ENCODE results near the gene NRG2. TPM values are rescaled to one million over a fixed set of nuclear protein-coding genes. Genes with fewer than 3 reads are reported as not detected.

Gene NRG2
- total and polyA plus RNA-seq, 2 of the 4 experiments (the other 2 are of a cell fraction) = 0.18 TPM; not detected in 1

DNA sequence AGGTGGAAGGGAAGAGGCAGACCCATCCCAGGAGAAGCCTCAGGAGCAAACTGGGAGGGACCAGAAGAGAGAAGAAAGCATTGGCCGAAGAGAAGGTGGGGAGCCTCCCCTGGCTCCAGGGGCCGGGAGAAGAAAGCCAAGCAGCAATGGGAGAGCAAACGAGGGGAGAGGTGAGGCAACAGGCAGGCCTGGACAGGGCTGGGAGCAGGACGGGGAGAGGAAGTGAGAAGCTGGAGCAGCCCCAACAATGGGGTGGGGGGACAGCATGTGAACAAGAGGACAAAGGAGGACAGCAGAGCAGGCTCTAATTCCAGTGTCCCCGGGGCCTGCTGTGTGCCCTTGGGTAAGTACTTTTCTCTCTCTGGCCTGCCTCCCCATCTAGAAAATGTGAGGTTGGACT, 132.2 kb downstream of the NRG2 start:
- Histone ChIP-seq H2AK5ac (ENCODE audit: low read depth, low read length) (no peak overlapping the region), H4K20me1 (ENCODE audit: insufficient read depth, low read length) (no peaks in the 10 kb centered on the region), H2AK9ac (replicated peaks; ENCODE audit: low read depth, low read length, poor library complexity) (no peak overlapping the region), H3K4me1 (ENCODE audit: control insufficient read depth, insufficient read depth, low read length) (no peaks in the 10 kb centered on the region), H2BK15ac (ENCODE audit: low read depth, low read length) (no peak overlapping the region), H3K14ac (replicated peaks; ENCODE audit: low read depth, low read length) (no peak overlapping the region), H3K9me1 (ENCODE audit: insufficient read depth, low read length) (no peaks in the 10 kb centered on the region), H3K56ac (ENCODE audit: extremely low read depth, insufficient read depth, low read length) (no peak overlapping the region), H3K4me2 (ENCODE audit: low read depth, low read length) (no peak overlapping the region), H2BK120ac (ENCODE audit: low read depth, low read length) (no peak overlapping the region), H3K23ac (ENCODE audit: low read depth, low read length) (no peak overlapping the region), H2AFZ (replicated peaks; ENCODE audit: low read length, poor library complexity) (no peak overlapping the region), H4K8ac (ENCODE audit: low read depth in 2 of 2, low read length in 2 of 2) (no peak overlapping the region), H2BK5ac (ENCODE audit: low read depth, low read length, poor library complexity, severe bottlenecking) (no peak overlapping the region), H3K18ac (ENCODE audit: low read depth, low read length) (no peak overlapping the region), H3K79me1 (ENCODE audit: low read depth in 1 of 2, low read length in 2 of 2) (no peaks in the 10 kb centered on the region), H3K36me3 (ENCODE audit: control insufficient read depth, insufficient read depth, low read length) (no peaks in the 10 kb centered on the region), H3K4ac (ENCODE audit: low read depth, low read length) (no peak overlapping the region), H3K9ac (ENCODE audit: low read depth, low read length) (no peak overlapping the region), H3K9me3 (ENCODE audit: control insufficient read depth, insufficient read depth, low read length) (no peaks in the 10 kb centered on the region), H3K27me3 (ENCODE audit: control insufficient read depth, insufficient read depth, low read length) (peaks cover 44% of the 10 kb centered on the region), H3K27ac (ENCODE audit: insufficient read depth, low read length) (no peak overlapping the region), H3K4me3 (ENCODE audit: insufficient read depth, low read depth, low read length) (no peak overlapping the region), H4K5ac (ENCODE audit: low read depth, low read length) (no peak overlapping the region), H4K91ac (ENCODE audit: insufficient read depth, low read depth, low read length) (no peak overlapping the region), H2BK20ac (ENCODE audit: low read depth, low read length) (no peak overlapping the region)
- CTCF ChIA-PET = no interaction called here
- TF ChIP-seq SMC3 (IDR thresholded peaks at IDR 0.05; ENCODE audit: low read depth, low read length) = no peak
- no peak for TF ChIP-seq MXI1 (IDR thresholded peaks at IDR 0.05; ENCODE audit: borderline replicate concordance, low read depth, low read length)
- TF ChIP-seq RFX5 (IDR thresholded peaks at IDR 0.05; ENCODE audit: low read depth, low read length) = no peak
- no peak for TF ChIP-seq MAZ (IDR thresholded peaks at IDR 0.05; ENCODE audit: borderline replicate concordance, low read depth, low read length)
- no peak for TF ChIP-seq RCOR1 (IDR thresholded peaks at IDR 0.05; ENCODE audit: insufficient replicate concordance, low read length)
- no peak for TF ChIP-seq POLR2A (IDR thresholded peaks at IDR 0.05; ENCODE audit: low read depth, low read length)
- no peak for TF ChIP-seq FOS (IDR thresholded peaks at IDR 0.05; ENCODE audit: low read depth, low read length)
- TF ChIP-seq CHD1 (IDR thresholded peaks at IDR 0.05; ENCODE audit: low read depth, low read length) = no peak
- no peak for TF ChIP-seq NFE2L2 (IDR thresholded peaks at IDR 0.05; ENCODE audit: low read depth, low read length)
- TF ChIP-seq, protein P1, sequence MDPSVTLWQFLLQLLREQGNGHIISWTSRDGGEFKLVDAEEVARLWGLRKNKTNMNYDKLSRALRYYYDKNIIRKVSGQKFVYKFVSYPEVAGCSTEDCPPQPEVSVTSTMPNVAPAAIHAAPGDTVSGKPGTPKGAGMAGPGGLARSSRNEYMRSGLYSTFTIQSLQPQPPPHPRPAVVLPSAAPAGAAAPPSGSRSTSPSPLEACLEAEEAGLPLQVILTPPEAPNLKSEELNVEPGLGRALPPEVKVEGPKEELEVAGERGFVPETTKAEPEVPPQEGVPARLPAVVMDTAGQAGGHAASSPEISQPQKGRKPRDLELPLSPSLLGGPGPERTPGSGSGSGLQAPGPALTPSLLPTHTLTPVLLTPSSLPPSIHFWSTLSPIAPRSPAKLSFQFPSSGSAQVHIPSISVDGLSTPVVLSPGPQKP (IDR thresholded peaks at IDR 0.05; ENCODE audit: borderline replicate concordance, low read depth, low read length) = no peak
- no peak for TF ChIP-seq MAFK (IDR thresholded peaks at IDR 0.05; ENCODE audit: low read depth, low read length)
- TF ChIP-seq CEBPB (IDR thresholded peaks at IDR 0.05; ENCODE audit: low read depth, low read length) = no peak
- TF ChIP-seq CTCF (conservative IDR thresholded peaks at IDR 0.05; ENCODE audit: low read depth, low read length) = no peak
- TF ChIP-seq BHLHE40 (IDR thresholded peaks at IDR 0.05; ENCODE audit: low read depth, low read length) = no peak
- no peak for TF ChIP-seq USF2 (IDR thresholded peaks at IDR 0.05; ENCODE audit: low read depth, low read length)
- no peak for TF ChIP-seq RAD21 (IDR thresholded peaks at IDR 0.05; ENCODE audit: low read length)
- in situ Hi-C loops (cut with MboI; ENCODE audit: low sequenced_read_pairs) (no loop called here), dilution Hi-C loops (cut with HindIII; ENCODE audit: low sequenced_read_pairs, unreplicated experiment) (no loop called here), intact Hi-C loops (cut with micrococcal nuclease) (no loop called here)
- no peak for DNase-seq
- WGBS, 2 experiments (ENCODE audit: extremely low coverage in 2 of 2, insufficient read length in 1 of 2) = 45% methylated on average over 2 of the region's 5 CpGs; no CpG with 5 or more reads in 1 of the 2 experiments
- POLR2A ChIA-PET (ENCODE audit: unreplicated experiment) = no interaction called here
- ATAC-seq (ENCODE audit: low read depth) = no peak
- BruUV-seq (replicated peaks) = no TSS peak

Measured in IMR-90 (cell line).